Measurements from ENCODE around the gene KLK11. TPM values are rescaled to one million over a fixed set of nuclear protein-coding genes. Genes with fewer than 3 reads are reported as not detected.
A peak's percentile ranks its signal among the peaks of the same experiment; 100 is the strongest.

KLK11 gene
- polyA plus RNA-seq, 3 donors from 2014 or later, result not detected

GRCh38 chr19:51044327-51044726 lies 17.9 kb upstream of the KLK11 start:
- H3K9me3 Mint-ChIP-seq, result peaks cover 0 to 4% (median 0%) of the 10 kb centered on the region in 6 donors
- H3K36me3 Mint-ChIP-seq, result peaks cover 0 to 3% (median 0%) of the 10 kb centered on the region in 3 donors
- H3K4me3 Mint-ChIP-seq, result no peak overlapping the region
- H3K27ac Mint-ChIP-seq, result no peak overlapping the region
- DNase-seq, result no peak
- H3K4me1 Mint-ChIP-seq, result no peaks in the 10 kb centered on the region
- peaks cover 5 to 7% (median 6%) of the 10 kb centered on the region in 3 donors for H3K27me3 Mint-ChIP-seq (ENCODE audit: low read depth in 3 of 3)

DNA sequence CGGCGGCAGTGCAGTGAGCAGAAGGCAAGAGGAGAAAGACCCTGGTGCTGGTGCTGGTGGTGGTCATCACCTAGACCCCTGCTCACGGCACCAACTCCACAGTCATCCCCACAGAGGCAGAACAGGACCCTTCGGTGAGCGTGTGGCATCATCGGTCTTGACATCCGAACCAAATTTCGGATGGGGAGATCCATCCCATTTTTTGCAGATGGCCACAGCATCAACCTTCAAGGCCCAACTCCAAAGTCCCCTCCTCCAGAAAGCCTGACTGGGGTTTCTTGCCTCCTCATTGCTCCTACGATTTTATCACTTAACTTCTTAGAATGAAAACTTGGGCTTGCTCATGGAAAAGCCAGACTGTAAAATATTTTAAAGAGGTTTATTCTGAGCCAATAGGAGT lies 17.1 kb upstream of the KLK11 start:
- Mint-ChIP-seq H3K4me3 (no peak overlapping the region), H3K9me3 (no peaks in the 10 kb centered on the region), H3K27ac (no peak overlapping the region), H3K36me3 (peaks cover 0 to 3% (median 0%) of the 10 kb centered on the region in 3 donors), H3K4me1 (no peaks in the 10 kb centered on the region), H3K27me3 (ENCODE audit: low read depth in 3 of 3) (peaks cover 2 to 5% (median 3%) of the 10 kb centered on the region in 3 donors)
- no peak for DNase-seq

DNA sequence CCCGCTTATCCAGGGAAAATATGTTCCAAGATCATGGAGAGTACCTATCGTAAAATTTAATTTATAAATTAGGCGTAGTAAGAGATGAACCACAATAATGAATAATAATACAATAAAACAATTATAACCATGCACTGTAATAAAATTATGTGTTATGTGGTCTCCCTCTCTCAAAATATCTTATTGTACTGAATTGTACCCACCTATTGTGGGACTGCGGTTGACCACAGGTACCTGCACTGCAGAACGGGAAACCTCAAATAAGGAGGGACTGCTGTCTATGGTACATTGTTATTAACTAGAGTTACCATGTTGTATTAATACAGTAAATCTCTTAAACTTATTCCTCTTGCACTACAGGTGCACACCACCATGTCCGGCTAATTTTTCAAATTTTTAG lies 13.7 kb upstream of the KLK11 start:
- DNase-seq, result no peak
- no peaks in the 10 kb centered on the region for H3K36me3 Mint-ChIP-seq
- peaks cover 2 to 6% (median 3%) of the 10 kb centered on the region in 3 donors for H3K27me3 Mint-ChIP-seq (ENCODE audit: low read depth in 3 of 3)
- no peaks in the 10 kb centered on the region for H3K4me1 Mint-ChIP-seq
- H3K27ac Mint-ChIP-seq, result no peak overlapping the region
- H3K4me3 Mint-ChIP-seq, result no peak overlapping the region
- no peaks in the 10 kb centered on the region for H3K9me3 Mint-ChIP-seq

- Mint-ChIP-seq H3K4me1 (no peaks in the 10 kb centered on the region), H3K27ac (no peak overlapping the region), H3K4me3 (no peak overlapping the region), H3K27me3 (ENCODE audit: low read depth in 3 of 3) (peaks cover 3 to 10% (median 8%) of the 10 kb centered on the region in 3 donors), H3K36me3 (no peaks in the 10 kb centered on the region), H3K9me3 (no peaks in the 10 kb centered on the region)
- DNase-seq, result no peak
Measured at GRCh38 chr19:51036519-51036918, 10.1 kb upstream of the KLK11 start.

DNA sequence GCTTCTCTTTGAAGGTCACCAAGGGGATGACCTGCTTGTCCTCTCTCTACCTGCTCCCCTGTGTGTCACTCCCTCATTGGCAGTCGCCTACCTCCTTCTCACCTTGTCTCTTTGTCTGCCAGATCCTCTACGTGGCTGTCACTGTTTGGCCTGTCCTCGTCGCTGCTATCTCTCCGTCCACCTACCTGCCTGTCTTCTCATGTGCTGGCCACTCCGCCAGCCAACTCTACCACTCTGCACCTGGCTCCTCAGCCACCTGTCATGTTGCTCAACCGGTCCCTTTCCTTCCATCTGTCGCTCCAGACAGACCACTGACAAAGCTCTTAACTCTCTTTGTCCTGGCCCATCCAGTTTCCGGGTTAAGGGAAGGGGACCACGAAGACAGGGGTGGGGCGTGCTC lies 8.3 kb upstream of the KLK11 start, which contains the start of gene KLK12:
Gene KLK12, minus strand, starts transcription at position 299 of the 400 bp plus-strand sequence. CDS start 381 bp downstream, outside the sequence.
- peak within 1 kb of the TSS in 2 of 6 donors; percentile 17 to 46 for H3K27ac Mint-ChIP-seq
- no peak for DNase-seq
- H3K9me3 Mint-ChIP-seq, result peaks cover 0 to 4% (median 0%) of the 10 kb centered on the region in 6 donors
- peaks cover 7 to 13% (median 8%) of the 10 kb centered on the region in 3 donors for H3K27me3 Mint-ChIP-seq (ENCODE audit: low read depth in 3 of 3)
- no peaks in the 10 kb centered on the region for H3K4me1 Mint-ChIP-seq
- H3K4me3 Mint-ChIP-seq, result no peak within 1 kb of the TSS
- no peaks in the 10 kb centered on the region for H3K36me3 Mint-ChIP-seq

DNA sequence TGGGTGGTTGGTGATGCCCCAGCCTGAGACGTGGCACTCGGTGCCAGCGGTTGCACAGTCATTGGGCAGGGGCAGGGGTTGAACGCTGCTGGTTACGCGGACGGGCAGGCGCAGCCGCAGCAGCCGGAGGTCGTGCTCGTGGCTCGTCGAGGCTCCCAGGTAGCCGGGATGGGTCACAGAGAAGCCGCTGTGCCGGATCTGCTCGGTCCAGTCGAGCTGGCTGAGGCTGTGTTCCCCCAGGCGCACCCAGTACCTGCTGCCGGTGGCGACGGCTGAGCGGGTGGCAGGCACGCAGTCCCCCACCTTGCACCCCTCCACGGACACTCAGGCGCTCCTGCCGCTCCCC lies 5.4 kb upstream of the KLK11 start:
- Mint-ChIP-seq H3K36me3 (peaks cover 0 to 2% (median under 1%) of the 10 kb centered on the region in 3 donors), H3K27ac (no peak overlapping the region), H3K27me3 (ENCODE audit: low read depth in 3 of 3) (peaks cover 8 to 16% (median 12%) of the 10 kb centered on the region in 3 donors), H3K4me3 (no peak overlapping the region), H3K9me3 (peaks cover 0 to 4% (median 0%) of the 10 kb centered on the region in 6 donors), H3K4me1 (no peaks in the 10 kb centered on the region)
- no peak for DNase-seq

GRCh38 chr19:51031220-51031879 lies 4.9 kb upstream of the KLK11 start:
- H3K9me3 Mint-ChIP-seq, result peaks cover 0 to 4% (median 0%) of the 10 kb centered on the region in 6 donors
- H3K4me1 Mint-ChIP-seq, result no peaks in the 10 kb centered on the region
- peaks cover 6 to 16% (median 12%) of the 10 kb centered on the region in 3 donors for H3K27me3 Mint-ChIP-seq (ENCODE audit: low read depth in 3 of 3)
- H3K36me3 Mint-ChIP-seq, result peaks cover 0 to 4% (median 3%) of the 10 kb centered on the region in 3 donors
- DNase-seq, result no peak
- no peak overlapping the region for H3K27ac Mint-ChIP-seq
- H3K4me3 Mint-ChIP-seq, result no peak overlapping the region

DNA sequence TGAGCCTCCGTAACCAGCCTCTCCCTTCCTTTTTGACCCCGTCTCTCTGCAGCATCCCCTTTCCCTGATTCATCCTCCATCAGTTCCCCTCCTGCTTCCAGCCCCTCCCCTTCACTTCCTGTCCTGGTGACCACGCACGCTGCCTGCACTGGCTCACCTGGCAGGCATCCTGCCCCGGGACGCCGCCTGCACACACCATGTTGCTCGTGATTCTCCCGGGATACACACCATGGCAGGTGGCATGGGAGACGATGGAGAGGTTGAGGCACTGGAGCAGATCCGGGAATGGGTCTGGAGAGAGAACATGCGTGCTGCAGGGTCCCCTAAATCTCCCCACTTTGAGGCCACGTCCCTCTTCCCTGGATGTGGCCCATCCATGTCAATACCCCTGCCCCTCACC lies 4.2 kb upstream of the KLK11 start:
- Mint-ChIP-seq H3K4me1 (no peaks in the 10 kb centered on the region), H3K4me3 (no peak overlapping the region), H3K27ac (no peak overlapping the region)

DNA sequence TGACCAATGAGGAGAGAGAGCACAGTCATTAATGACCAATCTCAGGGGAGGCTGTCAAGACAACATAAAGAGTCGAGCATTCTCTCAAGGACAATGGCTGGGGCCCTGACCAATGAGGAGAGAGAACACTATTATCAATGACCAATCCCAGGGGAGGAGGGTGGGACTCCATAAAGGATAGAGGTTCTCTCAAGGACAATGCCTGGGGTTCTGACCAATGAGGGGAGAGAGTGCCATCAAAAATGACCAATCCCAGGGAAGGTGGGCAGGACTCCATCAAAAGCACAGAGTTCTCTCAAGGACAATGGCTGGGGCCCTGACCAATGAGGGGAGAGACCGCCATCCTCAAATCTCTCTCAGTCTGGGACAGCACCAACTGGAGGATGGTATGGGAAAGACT lies 3.3 kb upstream of the KLK11 start:
- Mint-ChIP-seq H3K4me1 (no peaks in the 10 kb centered on the region), H3K36me3 (peaks cover 0 to 4% (median 3%) of the 10 kb centered on the region in 3 donors)
- DNase-seq, result no peak

More for the DNA sequence above, 4.2 kb upstream of the KLK11 start:
- DNase-seq, result no peak
- Mint-ChIP-seq H3K36me3 (peaks cover 0 to 4% (median 3%) of the 10 kb centered on the region in 3 donors), H3K9me3 (peaks cover 0 to 4% (median 0%) of the 10 kb centered on the region in 6 donors), H3K27me3 (ENCODE audit: low read depth in 3 of 3) (peaks cover 6 to 13% (median 12%) of the 10 kb centered on the region in 3 donors)

DNA sequence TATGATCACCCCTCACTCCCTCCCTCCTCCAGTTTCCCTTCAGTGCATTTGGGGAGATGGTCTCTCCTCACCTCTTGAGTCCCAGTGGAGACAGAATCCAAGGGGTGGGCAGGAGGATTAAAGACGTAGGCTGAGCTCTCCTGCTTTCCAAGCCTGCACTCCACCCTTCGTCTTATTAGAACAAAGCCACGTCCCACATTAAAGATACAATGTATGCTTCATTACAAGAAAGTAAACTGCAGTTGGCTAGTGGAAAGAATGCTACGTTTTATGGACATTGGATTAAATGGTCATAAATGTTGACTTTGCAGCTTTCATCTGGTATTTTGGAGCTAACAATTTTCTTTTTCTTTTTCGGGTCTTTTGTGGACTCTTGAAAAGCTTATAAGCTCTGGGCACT lies 1.5 kb upstream of the KLK11 start:
- H3K27ac Mint-ChIP-seq, result no peak overlapping the region
- H3K4me1 Mint-ChIP-seq, result no peaks in the 10 kb centered on the region
- no peak for DNase-seq
- H3K36me3 Mint-ChIP-seq, result peaks cover 0 to 4% (median 3%) of the 10 kb centered on the region in 3 donors
- H3K27me3 Mint-ChIP-seq (ENCODE audit: low read depth in 3 of 3), result peaks cover 8 to 15% (median 14%) of the 10 kb centered on the region in 3 donors
- H3K9me3 Mint-ChIP-seq, result peaks cover 0 to 5% (median 0%) of the 10 kb centered on the region in 6 donors
- H3K4me3 Mint-ChIP-seq, result no peak overlapping the region

More for the DNA sequence above, 3.3 kb upstream of the KLK11 start:
- no peak overlapping the region for H3K4me3 Mint-ChIP-seq
- peaks cover 0 to 4% (median 0%) of the 10 kb centered on the region in 6 donors for H3K9me3 Mint-ChIP-seq
- H3K27me3 Mint-ChIP-seq (ENCODE audit: low read depth in 3 of 3), result peaks cover 6 to 14% (median 13%) of the 10 kb centered on the region in 3 donors
- H3K27ac Mint-ChIP-seq, result no peak overlapping the region

DNA sequence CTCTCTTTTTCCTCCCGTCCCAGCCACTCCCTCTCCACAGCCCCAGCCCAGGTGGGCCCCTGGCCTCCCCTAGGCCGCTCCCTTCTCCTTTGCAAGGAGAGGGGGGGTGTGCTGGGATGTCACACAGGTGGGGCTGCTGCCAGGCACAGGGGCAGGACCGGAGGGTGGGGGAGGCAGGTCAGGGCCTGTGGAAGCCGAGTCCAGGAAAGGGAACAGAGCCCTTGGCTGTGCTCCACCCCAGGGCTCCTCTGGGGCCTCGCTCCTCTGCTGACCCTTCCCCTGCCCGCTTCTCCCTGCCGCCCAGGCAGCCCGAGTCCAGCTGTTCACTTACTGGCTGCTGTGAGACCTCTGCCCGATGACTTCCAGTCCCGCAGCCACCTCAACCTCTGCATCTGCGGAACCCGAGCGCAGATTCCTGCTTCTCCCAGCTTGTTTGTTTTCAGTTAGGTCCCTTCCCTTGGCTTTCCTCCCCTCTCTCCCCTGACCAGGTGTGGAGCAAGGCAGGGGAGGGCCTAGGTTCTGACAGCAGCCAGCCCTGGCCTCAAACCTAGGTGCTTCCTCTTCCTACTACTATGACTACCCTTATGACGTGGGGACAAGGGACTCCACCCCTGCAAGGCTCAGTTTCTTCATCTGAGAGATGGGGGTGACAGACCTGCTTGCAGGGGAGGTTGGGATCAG lies 850 bp upstream of the KLK11 start:
- Mint-ChIP-seq H3K4me1 (no peaks in the 10 kb centered on the region), H3K4me3 (no peak overlapping the region), H3K9me3 (peaks cover 0 to 5% (median 0%) of the 10 kb centered on the region in 6 donors), H3K27me3 (ENCODE audit: low read depth in 3 of 3) (peaks cover 3 to 17% (median 17%) of the 10 kb centered on the region in 3 donors), H3K36me3 (peaks cover 0 to 4% (median 3%) of the 10 kb centered on the region in 3 donors), H3K27ac (peak overlapping the region in 1 of 6 donors; percentile 65)
- DNase-seq, result no peak

GRCh38 chr19:51025809-51026553 lies 435 bp downstream of the KLK11 start:
- Mint-ChIP-seq H3K4me1 (peaks cover 0 to under 1% of the 10 kb centered on the region in 2 donors), H3K27me3 (ENCODE audit: low read depth in 3 of 3) (peaks cover 2 to 16% (median 14%) of the 10 kb centered on the region in 3 donors), H3K27ac (no peak overlapping the region), H3K4me3 (no peak overlapping the region), H3K9me3 (peaks cover 0 to 4% (median 0%) of the 10 kb centered on the region in 6 donors), H3K36me3 (peaks cover 0 to 4% (median 3%) of the 10 kb centered on the region in 3 donors)
- no peak for DNase-seq

DNA sequence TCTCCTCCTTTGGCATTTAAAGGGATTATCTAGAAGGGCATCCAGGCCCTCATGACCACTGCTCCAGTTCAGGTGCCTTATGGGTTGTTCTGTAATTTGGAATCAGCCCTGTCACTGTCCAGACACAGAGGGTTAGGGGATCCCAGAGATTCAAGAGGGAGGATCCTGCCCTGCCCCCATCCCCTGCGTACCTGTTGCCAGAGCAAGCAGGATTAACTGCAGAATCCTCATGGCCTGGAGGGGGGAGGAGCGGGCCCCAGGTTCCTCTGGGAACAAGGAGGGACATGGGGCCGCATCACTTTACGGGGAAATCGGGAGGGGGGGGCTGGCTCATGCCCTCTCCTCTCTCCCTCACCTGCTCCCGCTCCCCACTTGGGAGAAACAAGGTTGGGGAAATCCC lies 1.0 kb downstream of the KLK11 start:
- Mint-ChIP-seq H3K4me1 (peaks cover 0 to 2% of the 10 kb centered on the region in 2 donors), H3K27me3 (ENCODE audit: low read depth in 3 of 3) (peaks cover 2 to 16% (median 14%) of the 10 kb centered on the region in 3 donors), H3K27ac (no peak overlapping the region), H3K4me3 (no peak overlapping the region), H3K9me3 (peaks cover 0 to 2% (median 0%) of the 10 kb centered on the region in 6 donors), H3K36me3 (peaks cover 0 to 4% (median 3%) of the 10 kb centered on the region in 3 donors)
- no peak for DNase-seq
